SK-N-SH (cell line): ENCODE results near the gene THADA. TPM values are rescaled to one million over a fixed set of nuclear protein-coding genes. Genes with fewer than 3 reads are reported as not detected.
A peak's percentile ranks its signal among the peaks of the same experiment; 100 is the strongest.

Experiments
- CTCF ChIA-PET: fragments of 300-600, 350-600 bp; formaldehyde crosslinking; extraction: SDS; loops from one replicate; lab custom pipeline; 2021; lab: Yijun Ruan, JAX
- POLR2A ChIA-PET: fragments of 350-600 bp; sonication (Branson Sonifier 250); formaldehyde crosslinking; extraction: SDS; loops from one replicate; lab custom pipeline; 2020; ENCODE audit warnings: antibody characterized with exemption, inconsistent platforms; lab: Yijun Ruan, JAX
- DNase-seq: peaks from one replicate; pipeline ENCODE4 v3.0.0; 2012
- H2AFZ ChIP-seq: fragments of 200-600 bp; sonication (generic); 2 replicates; pipeline ENCODE4 v1.8.1; 2016; ENCODE audit warnings: antibody characterized with exemption, mild to moderate bottlenecking, low read depth
- H3F3A ChIP-seq: fragments of 200-600 bp; sonication (generic); replicated peaks from 2 replicates; pipeline ENCODE3; 2016; ENCODE audit warnings: antibody characterized with exemption, mild to moderate bottlenecking; ENCODE audit not compliant: insufficient read depth
- H3K27ac ChIP-seq, 2 experiments: fragments of 200-500 bp in 1 of 2; fragments of 200-600 bp in 1 of 2; sonication (Bioruptor generic) in 1 of 2; sonication (generic), shearing (Covaris generic) in 1 of 2; 2 replicates each; pipeline versions ENCODE4 v1.5.1 to v1.6.1; 2014 to 2016; ENCODE audit warnings: low read depth in 2 of 2, inconsistent platforms in 1 of 2, low read length in 1 of 2, mild to moderate bottlenecking in 1 of 2, mixed read lengths in 1 of 2
- H3K27me3 ChIP-seq: fragments of 200-600 bp; sonication (generic), shearing (Covaris generic); 2 replicates; pipeline ENCODE4 v1.6.1; 2016; ENCODE audit warnings: mixed run types; ENCODE audit not compliant: insufficient read depth
- H3K36me3 ChIP-seq, 2 experiments: fragments of 200-500 bp in 1 of 2; fragments of 200-600 bp in 1 of 2; sonication (Bioruptor generic) in 1 of 2; sonication (generic) in 1 of 2; replicated peaks in 1 of 2; 2 replicates each; pipeline versions ENCODE3 to v1.5.1; 2014 to 2016; ENCODE audit warnings: low read length in 1 of 2, mild to moderate bottlenecking in 1 of 2; ENCODE audit not compliant: insufficient read depth in 2 of 2, control insufficient read depth in 1 of 2
- H3K4me1 ChIP-seq, 2 experiments: fragments of 200-500 bp in 1 of 2; fragments of 200-600 bp in 1 of 2; sonication (Bioruptor generic) in 1 of 2; sonication (generic), shearing (Covaris generic) in 1 of 2; 2 replicates each; pipeline versions ENCODE4 v1.5.1 to v1.6.1; 2014 to 2016; ENCODE audit warnings: low read depth in 1 of 2, low read length in 1 of 2, mixed run types in 1 of 2; ENCODE audit not compliant: insufficient read depth in 2 of 2, control insufficient read depth in 1 of 2
- H3K4me2 ChIP-seq: fragments of 200-600 bp; sonication (generic), shearing (Covaris generic); 2 replicates; pipeline ENCODE4 v1.6.1; 2017; ENCODE audit warnings: mixed run types
- H3K4me3 ChIP-seq, 2 experiments: fragments of 200-500 bp in 1 of 2; fragments of 200-600 bp in 1 of 2; sonication (Bioruptor generic) in 1 of 2; sonication (generic), shearing (Covaris generic) in 1 of 2; 2 replicates each; pipeline versions ENCODE4 v1.5.1 to v1.8.1; 2014 to 2016; ENCODE audit warnings: low read depth in 2 of 2, inconsistent platforms in 1 of 2, low read length in 1 of 2, mild to moderate bottlenecking in 1 of 2, mixed read lengths in 1 of 2, moderate library complexity in 1 of 2
- H3K79me2 ChIP-seq: fragments of 200-600 bp; sonication (generic); 2 replicates; pipeline ENCODE4 v1.8.1; 2017; ENCODE audit warnings: mild to moderate bottlenecking; ENCODE audit not compliant: insufficient read depth
- H3K9ac ChIP-seq: fragments of 200-600 bp; sonication (generic); 2 replicates; pipeline ENCODE4 v1.6.1; 2017; ENCODE audit warnings: mixed run types
- H3K9me2 ChIP-seq: fragments of 200-600 bp; sonication (generic); 2 replicates; pipeline ENCODE4 v1.6.1; 2017; ENCODE audit warnings: mixed run types
- H3K9me3 ChIP-seq: fragments of 200-600 bp; sonication (generic); 2 replicates; pipeline ENCODE4 v1.6.1; 2017; ENCODE audit warnings: mixed run types, mild to moderate bottlenecking, moderate library complexity
- H4K20me1 ChIP-seq: fragments of 200-600 bp; sonication (generic); 2 replicates; pipeline ENCODE4 v1.6.1; 2017; ENCODE audit warnings: mild to moderate bottlenecking, mixed run types; ENCODE audit not compliant: insufficient read depth
- EP300 ChIP-seq, 2 experiments: IDR thresholded peaks; 2 replicates each; pipeline versions ENCODE4 v1.4.0 to v1.6.1; 2012; ENCODE audit warnings: borderline replicate concordance in 1 of 2, low read depth in 1 of 2, low read length in 1 of 2
- EZH2phosphoT487 ChIP-seq: fragments of 200-600 bp; sonication (generic); IDR thresholded peaks from 2 replicates; pipeline ENCODE4 v1.6.1; 2017; ENCODE audit warnings: low read depth, mixed run types, mild to moderate bottlenecking, antibody characterized with exemption, moderate library complexity, borderline replicate concordance
- FOXJ3 ChIP-seq: sonication (generic); formaldehyde crosslinking; IDR thresholded peaks from 2 replicates; pipeline ENCODE4 v1.5.1; 2020; ENCODE audit warnings: mild to moderate bottlenecking, missing genetic modification reagents
- FOXM1 ChIP-seq: IDR thresholded peaks from 2 replicates; pipeline ENCODE4 v1.4.0; 2012; ENCODE audit warnings: low read depth, mild to moderate bottlenecking
- GABPA ChIP-seq: IDR thresholded peaks from 2 replicates; pipeline ENCODE4 v1.4.0; 2012; ENCODE audit warnings: low read depth, mild to moderate bottlenecking
- MAX ChIP-seq: IDR thresholded peaks from 2 replicates; pipeline ENCODE4 v1.4.0; 2012; ENCODE audit warnings: low read depth
- NFIC ChIP-seq: IDR thresholded peaks from 2 replicates; pipeline ENCODE4 v1.4.0; 2012; ENCODE audit warnings: borderline replicate concordance
- RXRA ChIP-seq: IDR thresholded peaks from 2 replicates; pipeline ENCODE4 v1.4.0; 2012; ENCODE audit warnings: low read depth, mild to moderate bottlenecking, borderline replicate concordance
- SMC3 ChIP-seq: IDR thresholded peaks from 2 replicates; pipeline ENCODE4 v1.6.1; 2012; ENCODE audit warnings: low read depth, low read length, improper control_type of control experiment
- USF1 ChIP-seq: IDR thresholded peaks from 2 replicates; pipeline ENCODE4 v1.4.0; 2012; ENCODE audit warnings: low read depth, borderline replicate concordance
- whole genome bisulfite sequencing: methylation state at CpG from one replicate; pipeline ENCODE4 v1.1.6; 2017; ENCODE audit warnings: low lambda C conversion rate; 5-methylcytosine and 5-hydroxymethylcytosine counted together
- polyA plus RNA-seq, 3 experiments: library from polyadenylated mRNA; depleted of rRNA; stranded (reverse); fragments of >200 nt; gene quantifications; 2 replicates each; pipeline ENCODE4 v1.2.3, GENCODE V29; 2012
- TF ChIP-seq, protein P1 (sequence below): fragments of 150-350 bp; IDR thresholded peaks from 2 replicates; pipeline ENCODE4 v1.6.1; 2016; ENCODE audit warnings: mild to moderate bottlenecking, low read depth, low read length

The THADA gene
- polyA plus RNA-seq, 1 of the 3 experiments (the other 2 are of a cell fraction), result 25.6 TPM

DNA sequence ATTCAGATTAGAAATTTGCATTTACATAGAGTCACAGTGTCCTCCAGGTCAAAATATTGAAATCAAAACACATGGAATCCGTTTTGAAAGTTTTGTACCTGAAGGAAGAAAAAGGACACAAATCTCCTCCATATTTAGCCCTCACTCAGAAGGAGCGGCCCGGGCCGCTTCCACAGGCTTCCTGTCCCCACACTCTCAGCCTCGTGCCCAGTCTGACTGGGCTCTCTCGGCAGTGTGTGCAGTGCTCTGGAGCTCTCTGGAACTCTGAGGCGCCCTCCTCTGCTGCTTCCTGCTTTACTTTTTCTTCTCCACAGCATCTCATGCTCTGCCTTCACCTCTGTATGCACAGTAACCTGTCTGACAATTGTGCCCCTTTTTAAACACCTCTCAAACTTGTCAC lies 347.2 kb downstream of the THADA start:
- H3K36me3 ChIP-seq, result no peaks in the 10 kb centered on the region
- no peaks in the 10 kb centered on the region for H3K9me2 ChIP-seq
- H3K4me1 ChIP-seq, result peaks cover 9 to 34% of the 10 kb centered on the region in 2 experiments; a peak in 2 of 4 replicates
- H3K79me2 ChIP-seq, result no peaks in the 10 kb centered on the region
- no peaks in the 10 kb centered on the region for H3K27me3 ChIP-seq
- H3K9ac ChIP-seq, result no peak overlapping the region
- DNase-seq, result no peak
- peak overlapping the region in 1 of 2 experiments; percentile 23; a peak in 1 of 4 replicates for H3K27ac ChIP-seq
- ChIA-PET POLR2A (no interaction called here), CTCF (interaction anchor here (0.9 to 1.8 kb wide), 8 partner anchors 20 to 329 kb away, joined by 3 to 14 read pairs (median 4); no protein-coding TSS in a partner anchor)
- TF ChIP-seq USF1, result no peak
- no peak overlapping the region for H3K4me3 ChIP-seq
- H3F3A ChIP-seq, result no peaks in the 10 kb centered on the region
- no peak overlapping the region for H3K4me2 ChIP-seq
- H2AFZ ChIP-seq, result no peak overlapping the region
- WGBS, result 91% methylated on average over 7 of the region's 7 CpGs
- no peaks in the 10 kb centered on the region for H4K20me1 ChIP-seq
- no peaks in the 10 kb centered on the region for H3K9me3 ChIP-seq

DNA sequence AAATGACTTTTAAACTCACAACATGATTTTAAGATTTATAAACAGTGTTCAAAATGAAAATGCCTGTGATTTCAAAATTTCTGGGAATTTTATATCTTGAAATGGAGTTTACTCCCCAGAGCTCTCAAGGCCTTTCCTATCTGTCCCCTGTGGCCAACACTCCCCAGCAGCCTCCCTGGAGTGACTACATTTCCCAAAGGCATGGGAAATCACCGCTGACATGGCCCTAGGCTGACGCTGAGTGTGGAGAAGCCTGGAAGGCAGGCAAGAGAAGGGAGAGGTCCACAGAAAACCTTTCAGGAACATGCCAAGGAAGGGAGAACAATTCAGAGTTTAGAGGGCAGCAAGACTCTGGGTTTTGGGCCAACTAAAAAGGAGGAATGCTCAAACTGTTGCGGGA lies 349.2 kb downstream of the THADA start:
- 100% methylated on average over 3 of the region's 3 CpGs for WGBS
- Histone ChIP-seq H3K27me3 (no peaks in the 10 kb centered on the region), H3K4me2 (no peak overlapping the region), H2AFZ (no peak overlapping the region), H3K36me3 (no peaks in the 10 kb centered on the region), H3K4me3 (no peak overlapping the region), H3K9me3 (no peaks in the 10 kb centered on the region), H3K4me1 (peaks cover 9 to 20% of the 10 kb centered on the region in 2 experiments; a peak in 2 of 4 replicates), H3F3A (no peaks in the 10 kb centered on the region), H3K27ac (no peak overlapping the region), H3K79me2 (no peaks in the 10 kb centered on the region), H3K9ac (no peak overlapping the region), H3K9me2 (no peaks in the 10 kb centered on the region), H4K20me1 (no peaks in the 10 kb centered on the region)
- ChIA-PET POLR2A (interaction anchor here (0.6 kb wide), 1 partner anchor 286 kb away, joined by 5 read pairs; no protein-coding TSS in a partner anchor), CTCF (interaction anchor here (1.4 to 7.3 kb wide), 4 partner anchors 11 to 300 kb away, joined by 3 to 67 read pairs (median 9); no protein-coding TSS in a partner anchor)
- TF ChIP-seq USF1 (no peak), SMC3 (no peak), MAX (no peak), EP300 (IDR thresholded peaks at IDR 0.05; ENCODE audit: borderline replicate concordance in 1 of 2, low read depth in 1 of 2, low read length in 1 of 2) (no peak), NFIC (no peak), RXRA (no peak)
- DNase-seq, result no peak

GRCh38 chr2:43241558-43241957 lies 354.3 kb downstream of the THADA start:
- no peaks in the 10 kb centered on the region for H4K20me1 ChIP-seq
- WGBS, result 98% methylated on average over 10 of the region's 10 CpGs
- CTCF ChIA-PET, result interaction anchor here (1.3 to 7.3 kb wide), 3 partner anchors 13 to 243 kb away, joined by 3 to 67 read pairs (median 15); no protein-coding TSS in a partner anchor

More at GRCh38 chr2:43241558-43241957, 354.3 kb downstream of the THADA start:
- no peak overlapping the region for H2AFZ ChIP-seq
- TF ChIP-seq NFIC (no peak), EP300 (IDR thresholded peaks at IDR 0.05; ENCODE audit: borderline replicate concordance in 1 of 2, low read depth in 1 of 2, low read length in 1 of 2) (no peak), SMC3 (no peak), GABPA (no peak), USF1 (no peak), EZH2phosphoT487 (no peak), FOXJ3 (CRISPR knock-in tag) (no peak), FOXM1 (no peak)
- TF ChIP-seq, protein P1, sequence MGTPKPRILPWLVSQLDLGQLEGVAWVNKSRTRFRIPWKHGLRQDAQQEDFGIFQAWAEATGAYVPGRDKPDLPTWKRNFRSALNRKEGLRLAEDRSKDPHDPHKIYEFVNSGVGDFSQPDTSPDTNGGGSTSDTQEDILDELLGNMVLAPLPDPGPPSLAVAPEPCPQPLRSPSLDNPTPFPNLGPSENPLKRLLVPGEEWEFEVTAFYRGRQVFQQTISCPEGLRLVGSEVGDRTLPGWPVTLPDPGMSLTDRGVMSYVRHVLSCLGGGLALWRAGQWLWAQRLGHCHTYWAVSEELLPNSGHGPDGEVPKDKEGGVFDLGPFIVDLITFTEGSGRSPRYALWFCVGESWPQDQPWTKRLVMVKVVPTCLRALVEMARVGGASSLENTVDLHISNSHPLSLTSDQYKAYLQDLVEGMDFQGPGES, result no peak
- TF ChIP-seq, all 33 proteins: peak for 0
- peaks cover 0 to 6% of the 10 kb centered on the region in 2 experiments; a peak in 1 of 4 replicates for H3K4me1 ChIP-seq
- no peaks in the 10 kb centered on the region for H3K9me2 ChIP-seq
- no peaks in the 10 kb centered on the region for H3F3A ChIP-seq
- no peaks in the 10 kb centered on the region for H3K79me2 ChIP-seq
- H3K27me3 ChIP-seq, result no peaks in the 10 kb centered on the region
- DNase-seq, result no peak
- POLR2A ChIA-PET, result no interaction called here
- H3K9ac ChIP-seq, result no peak overlapping the region
- H3K27ac ChIP-seq, result no peak overlapping the region
- no peaks in the 10 kb centered on the region for H3K36me3 ChIP-seq
- H3K4me3 ChIP-seq, result no peak overlapping the region
- no peaks in the 10 kb centered on the region for H3K9me3 ChIP-seq
- H3K4me2 ChIP-seq, result no peak overlapping the region
